Ammon's horn (tissue), 1 donor: Measurements from ENCODE around the gene FAM151A.

Experiments
- DNase-seq: peaks from one replicate; pipeline ENCODE4 v3.0.0-alpha.2; 2016; ENCODE audit warnings: low spot score

The FAM151A gene

GRCh38 chr1:54579337-54579781, 44.0 kb downstream of the FAM151A start:
- DNase-seq: no peak

- DNase-seq: no peak
Observed at GRCh38 chr1:54577612-54578011, 45.7 kb downstream of the FAM151A start.

DNA sequence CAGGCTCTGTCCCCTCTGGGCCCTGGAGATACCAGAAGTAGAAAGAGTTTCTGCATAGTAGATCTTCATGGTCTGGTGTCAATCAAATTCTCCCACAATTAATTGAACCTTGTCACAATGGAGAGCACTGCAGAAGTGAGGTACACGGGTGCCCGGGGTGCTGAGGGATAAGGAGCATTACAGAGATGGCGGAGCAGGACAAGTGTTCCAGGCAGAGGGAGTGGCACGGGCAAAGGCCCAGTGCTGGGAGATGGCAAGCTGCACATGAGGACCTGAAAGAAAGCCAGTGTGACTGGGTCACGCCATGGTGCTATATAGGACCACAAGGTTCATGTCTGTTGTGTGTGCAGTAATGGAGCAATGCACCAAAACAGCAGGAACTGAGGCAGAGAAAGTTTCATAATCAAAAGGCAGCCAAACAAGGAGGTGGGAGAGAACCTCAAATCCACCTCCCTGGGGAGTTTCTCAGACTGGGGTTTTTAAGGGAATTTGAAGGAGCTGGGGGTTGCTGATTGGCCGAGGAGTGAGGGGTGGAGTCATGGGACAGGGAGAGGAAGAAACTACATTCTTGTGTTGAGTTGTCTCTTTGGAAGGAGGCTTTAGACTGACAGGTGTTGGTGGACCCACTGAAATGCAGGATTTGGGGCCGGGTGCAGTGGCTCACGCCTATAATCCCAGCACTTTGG, 47.6 kb downstream of the FAM151A start:
- DNase-seq: no peak

DNA sequence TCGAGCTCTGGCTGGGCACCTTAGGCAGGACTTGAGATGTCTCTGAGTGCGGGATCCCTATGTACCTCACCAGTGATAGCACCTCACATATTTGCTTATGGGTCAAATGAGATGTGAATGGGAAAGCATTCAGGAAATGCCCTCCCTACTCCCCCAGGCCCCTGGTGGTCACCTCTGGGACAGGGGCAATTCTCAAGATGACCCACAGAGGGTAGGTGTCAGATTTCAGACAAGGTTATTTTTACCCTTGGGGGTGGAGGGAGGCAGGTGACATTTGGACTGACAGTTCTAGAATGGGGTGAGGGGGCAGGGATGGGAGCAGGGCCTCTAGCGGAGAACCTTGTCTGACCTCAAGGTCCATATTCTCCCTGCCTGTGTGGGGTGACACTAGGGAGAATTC, 48.2 kb downstream of the FAM151A start:
- no peak for DNase-seq

DNA sequence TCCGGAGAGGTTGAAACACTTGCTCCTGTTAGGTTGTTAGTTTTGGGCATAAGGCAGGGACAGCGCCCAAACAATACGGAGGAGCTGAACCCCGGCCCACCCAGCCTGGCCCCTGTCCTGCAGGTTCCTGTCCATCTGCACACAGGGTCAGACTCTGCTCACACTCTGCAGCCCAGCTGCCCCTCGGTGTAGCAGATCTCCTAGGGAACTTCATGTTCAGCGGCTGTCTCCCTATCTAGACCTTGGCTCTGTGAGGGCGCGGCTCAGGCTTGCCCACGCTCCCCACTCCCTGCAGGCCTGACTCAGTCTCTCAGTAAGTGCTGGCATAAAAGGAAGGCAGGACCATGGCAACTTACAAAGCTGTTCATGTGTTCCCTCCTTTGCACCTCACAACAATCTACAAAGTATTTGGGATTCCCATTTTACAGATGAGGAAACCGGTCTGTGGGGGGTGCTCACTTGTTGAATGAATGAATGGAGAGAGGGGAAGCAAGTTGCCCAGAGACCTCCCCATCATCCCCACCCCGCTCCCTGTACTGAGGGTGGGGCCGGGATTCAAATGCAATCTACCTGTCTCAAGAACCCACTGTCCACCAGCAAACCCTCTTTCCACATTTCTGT, 49.1 kb downstream of the FAM151A start:
- DNase-seq: no peak

GRCh38 chr1:54572542-54572850, 50.8 kb downstream of the FAM151A start:
- no peak for DNase-seq

DNA sequence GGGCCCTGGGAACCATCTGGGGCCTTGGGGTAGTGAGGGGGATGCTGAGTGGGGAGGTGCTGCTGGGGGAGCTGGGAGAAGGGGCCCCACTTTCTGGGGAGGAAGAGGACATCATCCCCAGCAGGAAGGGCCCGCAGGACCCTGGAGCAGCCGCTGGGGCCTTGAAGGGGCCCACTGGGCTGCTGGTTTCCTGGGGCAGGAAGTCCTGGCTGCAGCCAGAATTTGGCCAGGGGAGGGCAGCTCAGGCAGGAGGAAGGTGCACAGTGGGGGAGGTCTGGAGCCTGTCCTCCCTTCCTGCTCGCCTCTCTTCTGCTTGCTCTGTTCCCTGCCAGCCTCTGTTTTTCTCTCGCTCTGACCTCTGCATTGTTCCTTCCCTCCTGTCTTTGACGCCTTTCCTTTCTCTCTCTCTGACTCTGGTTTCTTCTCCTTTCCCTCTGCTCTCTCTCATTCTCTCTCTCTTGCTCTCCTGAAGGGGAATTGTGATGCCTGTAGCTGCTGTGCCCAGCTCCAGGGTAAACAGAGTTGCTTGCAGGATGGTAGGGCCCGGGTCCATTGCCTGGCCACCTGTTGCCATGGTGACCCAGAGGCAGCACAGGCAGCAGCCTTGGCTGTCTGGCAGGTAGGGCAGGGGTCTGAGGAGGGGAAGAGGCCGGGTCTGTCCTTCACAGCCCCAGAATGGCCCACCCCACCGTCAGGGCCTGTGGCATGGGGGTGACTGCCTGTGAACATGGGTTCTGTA, 51.4 kb downstream of the FAM151A start:
- DNase-seq: no peak

DNA sequence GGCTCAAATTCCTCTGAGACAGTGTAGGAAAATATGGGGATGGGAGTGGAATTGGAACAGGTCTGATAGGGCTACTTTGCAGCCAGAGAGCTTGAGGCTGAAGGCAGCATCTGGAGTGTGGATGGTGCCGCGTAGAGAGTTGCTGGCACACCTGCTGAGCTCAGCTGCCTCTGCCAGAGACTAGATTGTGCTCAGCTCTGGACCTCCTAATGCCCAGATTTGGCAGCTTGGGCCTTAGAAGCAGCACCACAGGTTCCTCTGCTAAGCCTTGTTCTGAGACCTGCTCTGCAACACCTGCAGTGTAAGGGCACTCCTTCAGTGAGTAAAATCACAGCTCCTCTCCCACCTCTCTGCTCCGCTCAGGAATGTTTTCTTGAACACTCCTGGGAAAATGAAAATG, 52.0 kb downstream of the FAM151A start:
- DNase-seq: no peak

GRCh38 chr1:54570161-54570560, 53.2 kb downstream of the FAM151A start:
- DNase-seq: no peak

DNA sequence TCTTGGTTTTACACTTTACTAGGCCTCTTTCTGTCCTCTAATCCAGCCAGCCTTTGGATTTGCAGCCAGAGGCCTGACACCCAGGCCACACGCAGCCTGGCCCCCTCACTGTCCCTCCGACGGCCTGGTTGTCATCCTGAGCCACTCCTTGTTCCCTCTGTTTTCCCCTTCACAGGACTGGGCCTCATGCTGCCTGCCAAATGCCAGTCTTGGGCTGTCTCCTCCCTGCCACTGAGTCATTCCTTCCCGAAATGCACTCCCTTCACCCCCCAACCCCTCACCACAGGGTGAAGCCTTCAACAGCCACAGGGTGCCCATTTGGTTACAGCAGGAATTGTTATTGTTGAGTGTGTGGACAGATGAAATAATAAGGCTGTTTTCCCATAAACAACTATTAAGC, 54.0 kb downstream of the FAM151A start:
- DNase-seq: no peak

- peak; percentile 13 for DNase-seq
Observed at GRCh38 chr1:54567961-54568360, 55.4 kb downstream of the FAM151A start.

DNA sequence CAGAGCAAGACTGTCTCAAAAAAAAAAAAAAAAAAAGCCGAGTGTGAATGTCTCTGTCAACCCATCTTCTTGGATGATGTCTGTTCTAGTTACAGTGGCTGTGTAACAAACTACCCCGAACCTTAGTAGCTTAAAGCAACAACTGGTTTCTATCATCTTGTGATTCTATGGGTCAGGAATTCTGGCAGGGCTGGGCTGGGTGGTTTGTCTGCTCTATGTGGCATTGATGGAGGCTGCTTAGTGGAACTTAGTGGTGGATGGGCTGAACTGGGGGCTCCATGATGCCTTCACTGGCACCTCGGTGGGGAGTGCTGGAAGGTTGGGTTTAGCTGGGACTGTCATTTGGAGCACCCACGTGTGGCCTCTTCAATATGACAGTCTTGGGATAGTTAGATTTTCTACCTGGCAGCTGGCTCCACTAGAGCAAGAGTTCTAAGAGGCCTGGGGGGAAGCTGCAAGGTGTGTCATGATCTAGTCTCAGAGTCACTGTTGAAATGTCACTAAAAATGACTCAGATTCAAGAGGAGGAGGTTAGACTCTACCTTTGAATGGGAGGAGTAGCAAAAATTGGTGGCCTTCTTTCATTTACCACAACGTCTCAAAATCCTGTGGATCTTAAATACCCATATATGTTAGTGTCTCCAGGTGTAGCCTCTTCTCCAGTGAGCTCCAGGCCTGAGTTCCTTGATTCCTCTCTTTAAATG, 56.7 kb downstream of the FAM151A start:
- no peak for DNase-seq

DNA sequence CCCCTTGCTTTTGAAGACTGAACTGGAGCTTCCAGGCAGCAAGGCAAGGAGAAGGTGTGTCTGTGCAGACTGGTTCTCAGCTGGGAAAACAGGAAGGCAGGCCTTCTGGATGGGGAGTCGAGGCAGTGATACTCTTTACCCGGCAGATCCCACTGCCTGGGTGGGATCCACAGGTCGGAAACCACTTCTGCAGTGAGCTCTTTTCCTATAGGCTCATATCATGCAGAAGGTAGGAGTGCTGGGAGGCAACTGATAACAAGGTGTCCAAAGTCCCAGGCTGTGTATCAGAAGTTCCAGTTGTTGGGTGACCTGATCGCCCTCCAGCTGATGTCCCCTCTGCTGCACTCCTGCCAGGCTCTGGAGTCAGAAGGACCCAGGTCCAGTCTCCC, 58.2 kb downstream of the FAM151A start:
- no peak for DNase-seq

- DNase-seq: no peak
Observed at GRCh38 chr1:54564312-54565112, 58.8 kb downstream of the FAM151A start.

- no peak for DNase-seq
Observed at GRCh38 chr1:54559771-54560231, 63.5 kb downstream of the FAM151A start.
